GM12878 (cell line): ENCODE results near the gene ANO6. TPM values are rescaled to one million over a fixed set of nuclear protein-coding genes. Genes with fewer than 3 reads are reported as not detected.

ENCODE experiments used
- ATAC-seq: fragments of 200-7000 bp; cut with Tn5 transposase; 3 replicates; pipeline ENCODE4 v1.9.1; 2020; ENCODE audit warnings: mild to moderate bottlenecking, moderate library complexity
- BruUV-seq: library from RNA; stranded (reverse); fragments of 400-500 nt; replicated peaks from 2 replicates; lab custom pipeline; 2021; lab: Mats Ljungman, UMichigan
- CTCF ChIA-PET: fragments of 300-600 bp; sonication (Branson Sonifier 250); formaldehyde crosslinking; extraction: SDS; loops from one replicate; lab custom pipeline; 2021; ENCODE audit warnings: inconsistent platforms; lab: Yijun Ruan, JAX
- POLR2A ChIA-PET: fragments of 350-600 bp; formaldehyde crosslinking; extraction: SDS; loops from one replicate; lab custom pipeline; 2021; ENCODE audit warnings: inconsistent platforms; lab: Charles Lee
- RAD21 ChIA-PET: fragments of 300-600 bp; sonication (Branson Sonifier 250); formaldehyde crosslinking; loops from one replicate; lab custom pipeline; 2023; ENCODE audit warnings: antibody characterized with exemption; ENCODE audit not compliant: unreplicated experiment; lab: Charles Lee
- SMC1A ChIA-PET: fragments of 300-600 bp; sonication (Branson Sonifier 250); formaldehyde crosslinking; loops from one replicate; lab custom pipeline; 2023; ENCODE audit not compliant: unreplicated experiment, uncharacterized antibody; lab: Charles Lee
- DNase-seq: peaks from one replicate; pipeline ENCODE4 v3.0.0-alpha.2; 2011; ENCODE audit warnings: low read depth, low spot score
- FAIRE-seq: peaks from 3 replicates; lab custom pipeline; 2011; peaks lifted over from hg19 to GRCh38; lab: Jason Lieb, UNC
- H2AFZ ChIP-seq: 2 replicates; pipeline ENCODE4 v1.6.0; 2011; ENCODE audit warnings: low read depth, low read length, control low read depth; ENCODE audit not compliant: control insufficient read depth
- H3K27ac ChIP-seq: 2 replicates; pipeline ENCODE4 v1.5.1; 2011; ENCODE audit warnings: control low read depth; ENCODE audit not compliant: control insufficient read depth, insufficient read depth
- H3K27me3 ChIP-seq, 2 experiments: replicated peaks in 1 of 2; 2 replicates each; pipeline versions ENCODE4 v1.6.0 to v1.6.1; 2011; ENCODE audit warnings: low read length in 1 of 2; ENCODE audit not compliant: control insufficient read depth in 2 of 2, insufficient read depth in 2 of 2
- H3K36me3 ChIP-seq, 2 experiments: 2 replicates each; pipeline ENCODE4 v1.5.1; 2011; ENCODE audit warnings: low read length in 1 of 2; ENCODE audit not compliant: control insufficient read depth in 2 of 2, insufficient read depth in 2 of 2
- H3K4me1 ChIP-seq: 2 replicates; pipeline ENCODE4 v1.6.1; 2011; ENCODE audit warnings: mild to moderate bottlenecking, low read length, moderate library complexity, mixed read lengths; ENCODE audit not compliant: control insufficient read depth, insufficient read depth
- H3K4me2 ChIP-seq: 2 replicates; pipeline ENCODE4 v1.6.0; 2011; ENCODE audit warnings: control low read depth; ENCODE audit not compliant: control insufficient read depth, insufficient read depth
- H3K4me3 ChIP-seq: fragments of 200-600 bp; sonication (generic); 2 replicates; pipeline ENCODE4 v1.5.1; 2016
- H3K79me2 ChIP-seq: 2 replicates; pipeline ENCODE4 v1.6.0; 2011; ENCODE audit warnings: low read length; ENCODE audit not compliant: control insufficient read depth, insufficient read depth
- H3K9ac ChIP-seq: 2 replicates; pipeline ENCODE4 v1.8.0; 2011; ENCODE audit warnings: low read length, control low read depth, mixed read lengths; ENCODE audit not compliant: control insufficient read depth, insufficient read depth
- H3K9me3 ChIP-seq: replicated peaks from 3 replicates; pipeline ENCODE4 v1.5.1; 2011; ENCODE audit warnings: mild to moderate bottlenecking, low read length; ENCODE audit not compliant: control insufficient read depth, insufficient read depth
- H4K20me1 ChIP-seq: 2 replicates; pipeline ENCODE4 v1.6.0; 2011; ENCODE audit not compliant: control insufficient read depth, insufficient read depth
- CEBPB ChIP-seq, 2 experiments: fragments of 150-350 bp in 1 of 2; IDR thresholded peaks; 2 replicates each; pipeline ENCODE4 v1.6.1; 2012 to 2014; ENCODE audit warnings: low read depth in 2 of 2, low read length in 2 of 2, borderline replicate concordance in 1 of 2, inconsistent platforms in 1 of 2
- CEBPZ ChIP-seq: fragments of 150-350 bp; IDR thresholded peaks from 2 replicates; pipeline ENCODE4 v1.6.1; 2016; ENCODE audit warnings: low read depth, low read length
- ELK1 ChIP-seq: IDR thresholded peaks from 2 replicates; pipeline ENCODE4 v1.6.1; 2012; ENCODE audit warnings: low read depth, low read length, improper control_type of control experiment
- ESRRA ChIP-seq: IDR thresholded peaks from 2 replicates; pipeline ENCODE4 v1.6.1; 2012; ENCODE audit warnings: mild to moderate bottlenecking, low read length, improper control_type of control experiment
- EZH2 ChIP-seq: IDR thresholded peaks from 2 replicates; pipeline ENCODE4 v1.6.1; 2012; ENCODE audit warnings: low read depth, mild to moderate bottlenecking, control low read depth, inconsistent platforms, low read length, borderline replicate concordance; ENCODE audit not compliant: control insufficient read depth
- IRF4 ChIP-seq: IDR thresholded peaks from 2 replicates; pipeline ENCODE4 v1.6.1; 2011; ENCODE audit warnings: low read depth, low read length
- JUNB ChIP-seq: IDR thresholded peaks from 2 replicates; pipeline ENCODE4 v1.6.1; 2016; ENCODE audit warnings: antibody characterized with exemption, mild to moderate bottlenecking
- MYC ChIP-seq: IDR thresholded peaks from 2 replicates; pipeline ENCODE4 v1.6.1; 2011; ENCODE audit warnings: mild to moderate bottlenecking, low read length, moderate library complexity, inconsistent platforms; ENCODE audit not compliant: insufficient read depth, insufficient replicate concordance, insufficient read length, severe bottlenecking
- NFIC ChIP-seq: IDR thresholded peaks from 2 replicates; pipeline ENCODE4 v1.6.1; 2012; ENCODE audit warnings: low read depth, mild to moderate bottlenecking, inconsistent platforms, low read length, moderate library complexity
- RAD21 ChIP-seq: IDR thresholded peaks from 2 replicates; pipeline ENCODE4 v1.6.1; 2011; ENCODE audit warnings: mild to moderate bottlenecking, low read depth, low read length, moderate library complexity; ENCODE audit not compliant: insufficient read depth
- RB1 ChIP-seq: fragments of 450-650 bp; formaldehyde crosslinking; IDR thresholded peaks from 2 replicates; pipeline ENCODE4 v1.6.1; 2017; ENCODE audit warnings: mild to moderate bottlenecking, borderline replicate concordance
- RFX5 ChIP-seq: IDR thresholded peaks from 2 replicates; pipeline ENCODE4 v1.6.1; 2011; ENCODE audit warnings: low read depth, low read length, improper control_type of control experiment
- ZNF24 ChIP-seq: fragments of 450-650 bp; IDR thresholded peaks from 2 replicates; pipeline ENCODE4 v1.6.1; 2017; ENCODE audit warnings: antibody characterized with exemption, mild to moderate bottlenecking
- WGBS: methylation state at CpG from one replicate; pipeline ENCODE4 v1.1.6; 2016; ENCODE audit warnings: low lambda C conversion rate; ENCODE audit not compliant: insufficient replicate concordance, insufficient coverage; ENCODE audit errors: missing lambda C conversion rate; 5-methylcytosine and 5-hydroxymethylcytosine counted together
- in situ Hi-C: fragments of 300-500 bp; cut with MboI; formaldehyde crosslinking; loops from 9 replicates; pipeline ENCODE4 v1.14.3; 2018; ENCODE audit warnings: mixed read lengths
- intact Hi-C: fragments of 100-400 bp; cut with micrococcal nuclease; formaldehyde crosslinking; loops from one replicate; pipeline ENCODE4 v1.14.2; 2022; ENCODE audit not compliant: unreplicated experiment
- polyA plus RNA-seq, 11 experiments: library from polyadenylated mRNA; depleted of rRNA in 4 of 11; unstranded in 6 of 11; stranded (reverse) in 5 of 11; fragments of >200 nt; fragmentation: Nextera tagmentation in 4 of 11; fragmentation: Illumina TruSeq in 1 of 11; extraction: Ambion mirVana in 4 of 11; extraction: Trizol in 1 of 11; gene quantifications; 1 replicate in 1 of 11; 2 replicates in 10 of 11; pipeline versions ENCODE4 v1.2.1 to v1.2.3, GENCODE V29; 2011 to 2016; ENCODE audit warnings: inconsistent platforms in 2 of 11, missing spikeins in 2 of 11, low read depth in 1 of 11
- total RNA-seq, 4 experiments: library from RNA; depleted of rRNA in 3 of 4; stranded (reverse); fragments of >200 nt in 3 of 4; fragmentation: Illumina TruSeq in 1 of 4; extraction: Trizol in 1 of 4; gene quantifications; 2 replicates each; pipeline versions ENCODE4 v1.2.1 to v1.2.3, GENCODE V29; 2013 to 2021

Gene ANO6
- total and polyA plus RNA-seq, 10 of the 15 experiments (the other 5 are each of a cell fraction or from before 2014, with no cell fraction given) = 4.6 to 30.3 (median 26.0) TPM

- DNase-seq (no peak), FAIRE-seq (no peak), ATAC-seq (no peak)
- Histone ChIP-seq H3K4me2 (no peak overlapping the region), H3K27me3 (no peaks in the 10 kb centered on the region), H4K20me1 (no peaks in the 10 kb centered on the region), H3K9me3 (no peaks in the 10 kb centered on the region), H3K36me3 (peaks cover 4 to 15% of the 10 kb centered on the region in 2 experiments; a peak in 3 of 4 replicates), H3K9ac (no peak overlapping the region), H3K79me2 (no peaks in the 10 kb centered on the region), H3K4me3 (no peak overlapping the region), H2AFZ (no peak overlapping the region), H3K27ac (no peak overlapping the region), H3K4me1 (no peaks in the 10 kb centered on the region)
- no peak for TF ChIP-seq MYC
- TF ChIP-seq ELK1 = no peak
- ChIA-PET CTCF (no interaction called here), SMC1A (no interaction called here), RAD21 (no interaction called here), POLR2A (interaction anchor here (0.7 kb wide), 1 partner anchor 27 kb away, joined by 9 read pairs; no protein-coding TSS in a partner anchor)
- intact Hi-C loops (loop anchor here (10.0 kb wide), 1 partner anchor 252 kb away; no protein-coding TSS in a partner anchor), in situ Hi-C loops (no loop called here)
- BruUV-seq = no TSS peak
- WGBS = 94% methylated on average over 4 of the region's 4 CpGs
Observed at GRCh38 chr12:45427042-45427441, 211.1 kb downstream of the ANO6 start.

GRCh38 chr12:45429831-45430230, 213.9 kb downstream of the ANO6 start:
- POLR2A ChIA-PET = no interaction called here
- no peak for FAIRE-seq
- peaks cover 2 to 4% of the 10 kb centered on the region in 2 experiments; a peak in 2 of 4 replicates for H3K36me3 ChIP-seq
- H3K9me3 ChIP-seq = no peaks in the 10 kb centered on the region
- CTCF ChIA-PET = interaction anchor here (0.8 kb wide), 1 partner anchor 11 kb away, joined by 3 read pairs; no protein-coding TSS in a partner anchor
- H3K27me3 ChIP-seq = no peaks in the 10 kb centered on the region
- H3K9ac ChIP-seq = no peak overlapping the region
- RAD21 ChIA-PET = no interaction called here
- H3K4me1 ChIP-seq = no peaks in the 10 kb centered on the region
- no peaks in the 10 kb centered on the region for H4K20me1 ChIP-seq
- no peaks in the 10 kb centered on the region for H3K79me2 ChIP-seq
- no peak overlapping the region for H3K4me3 ChIP-seq
- no peak overlapping the region for H3K4me2 ChIP-seq
- WGBS = 47% methylated on average over 1 of the region's 1 CpG
- SMC1A ChIA-PET = interaction anchor here (0.7 to 0.9 kb wide), 2 partner anchors 16 to 114 kb away, joined by 3 to 4 read pairs; no protein-coding TSS in a partner anchor
- H3K27ac ChIP-seq = no peak overlapping the region
- in situ Hi-C loops (no loop called here), intact Hi-C loops (loop anchor here (10.0 kb wide), 1 partner anchor 255 kb away; no protein-coding TSS in a partner anchor)
- no peak for DNase-seq
- no peak overlapping the region for H2AFZ ChIP-seq
- no TSS peak for BruUV-seq
- no peak for ATAC-seq
- no peak for TF ChIP-seq IRF4
- TF ChIP-seq CEBPZ = no peak
- no peak for TF ChIP-seq ZNF24
- TF ChIP-seq CEBPB (IDR thresholded peaks at IDR 0.05; ENCODE audit: borderline replicate concordance in 1 of 2, low read depth in 2 of 2, low read length in 2 of 2) = no peak
- no peak; the same call in 1 of the 2 replicates for TF ChIP-seq NFIC
- no peak for TF ChIP-seq RFX5
- TF ChIP-seq EZH2 = no peak
- no peak for TF ChIP-seq ESRRA
- no peak for TF ChIP-seq JUNB
- no peak for TF ChIP-seq RAD21
- TF ChIP-seq RB1 = no peak
